HepG2 (cell line): ENCODE data around the gene ARAP1. TPM values are rescaled to one million over a fixed set of nuclear protein-coding genes. Genes with fewer than 3 reads are reported as not detected.

Source experiments
- ATF5 ChIP-seq: sonication (generic); formaldehyde crosslinking; IDR thresholded peaks from 2 replicates; pipeline ENCODE4 v1.4.0; 2020; ENCODE audit warnings: mild to moderate bottlenecking, low read depth, missing genetic modification reagents
- CEBPB ChIP-seq: IDR thresholded peaks from 2 replicates; pipeline ENCODE4 v1.6.1; 2011; ENCODE audit warnings: low read depth, low read length, improper control_type of control experiment, borderline replicate concordance
- CHD4 ChIP-seq: fragments of 200-600 bp; sonication (generic); IDR thresholded peaks from 2 replicates; pipeline ENCODE4 v1.7.0; 2017; ENCODE audit warnings: mild to moderate bottlenecking, low read length, borderline replicate concordance
- HNF4G ChIP-seq, 2 experiments: sonication (generic) in 1 of 2; formaldehyde crosslinking in 1 of 2; IDR thresholded peaks; 2 replicates each; pipeline versions ENCODE4 v1.4.0 to v1.6.1; 2011 to 2020; ENCODE audit warnings: borderline replicate concordance in 2 of 2, low read depth in 2 of 2, mild to moderate bottlenecking in 2 of 2, low read length in 1 of 2, missing genetic modification reagents in 1 of 2, moderate library complexity in 1 of 2
- NR2F1 ChIP-seq, 2 experiments: fragments of 450-650 bp in 1 of 2; formaldehyde crosslinking in 1 of 2; IDR thresholded peaks; 2 replicates each; pipeline versions ENCODE4 v1.5.0 to v1.6.1; 2016 to 2020; ENCODE audit warnings: mild to moderate bottlenecking in 1 of 2, missing compliant biosample characterization in 1 of 2, missing genetic modification reagents in 1 of 2, moderate library complexity in 1 of 2
- NR2F2 ChIP-seq: IDR thresholded peaks from 2 replicates; pipeline ENCODE4 v1.6.1; 2012; ENCODE audit warnings: low read depth, inconsistent platforms, borderline replicate concordance
- SNAPC2 ChIP-seq: sonication (generic); formaldehyde crosslinking; IDR thresholded peaks from 2 replicates; pipeline ENCODE4 v1.8.1; 2022; ENCODE audit warnings: mild to moderate bottlenecking, missing genetic modification reagents
- ZBTB20 ChIP-seq: sonication (generic); formaldehyde crosslinking; IDR thresholded peaks from 2 replicates; pipeline ENCODE4 v1.8.1; 2023; ENCODE audit warnings: missing genetic modification reagents, low read depth, mild to moderate bottlenecking, borderline replicate concordance
- ZNF124 ChIP-seq: sonication (generic); formaldehyde crosslinking; IDR thresholded peaks from 2 replicates; pipeline ENCODE4 v1.4.0; 2020; ENCODE audit warnings: missing genetic modification reagents
- ZNF17 ChIP-seq: sonication (generic); formaldehyde crosslinking; IDR thresholded peaks from 2 replicates; pipeline ENCODE4 v1.5.0; 2020; ENCODE audit warnings: mild to moderate bottlenecking, missing genetic modification reagents
- ZNF335 ChIP-seq: sonication (generic); formaldehyde crosslinking; IDR thresholded peaks from 2 replicates; pipeline ENCODE4 v1.4.0; 2020; ENCODE audit warnings: missing genetic modification reagents
- ZNF672 ChIP-seq: sonication (generic); formaldehyde crosslinking; IDR thresholded peaks from 2 replicates; pipeline ENCODE4 v1.8.1; 2022; ENCODE audit warnings: missing genetic modification reagents
- polyA plus RNA-seq, 8 experiments: library from polyadenylated mRNA; depleted of rRNA in 3 of 8; stranded (reverse) in 7 of 8; unstranded in 1 of 8; fragments of >200 nt; fragmentation: Illumina TruSeq in 4 of 8; extraction: Trizol in 4 of 8; gene quantifications; 2 replicates each; pipeline versions ENCODE4 v1.2.1 to v1.2.3, GENCODE V29; 2011 to 2016; ENCODE audit warnings: low read depth in 4 of 8, missing spikeins in 1 of 8, mixed read lengths in 1 of 8; ENCODE audit not compliant: insufficient read depth in 1 of 8
- total RNA-seq, 5 experiments: library from RNA; depleted of rRNA; stranded (reverse); fragments of >200 nt; fragmentation: Illumina TruSeq; extraction: Trizol; gene quantifications; 2 replicates each; pipeline ENCODE4 v1.2.3, GENCODE V29; 2016; ENCODE audit warnings: low read depth in 1 of 5
- TF ChIP-seq, protein P1 (sequence below): sonication (generic); formaldehyde crosslinking; IDR thresholded peaks from 2 replicates; pipeline ENCODE4 v1.4.0; 2020; ENCODE audit warnings: missing genetic modification reagents
- TF ChIP-seq, protein P2 (sequence below): sonication (generic); formaldehyde crosslinking; IDR thresholded peaks from 2 replicates; pipeline ENCODE4 v1.5.1; 2020; ENCODE audit warnings: mild to moderate bottlenecking, moderate library complexity, missing genetic modification reagents
- TF ChIP-seq, protein P3 (sequence below): sonication (generic); formaldehyde crosslinking; IDR thresholded peaks from 2 replicates; pipeline ENCODE4 v1.8.1; 2022; ENCODE audit warnings: low read depth, mild to moderate bottlenecking, missing genetic modification reagents
- TF ChIP-seq, protein P4 (sequence below): IDR thresholded peaks from 2 replicates; pipeline ENCODE4 v1.6.1; 2016
- TF ChIP-seq, protein P5 (sequence below): IDR thresholded peaks from 2 replicates; pipeline ENCODE4 v1.6.1; 2016; ENCODE audit warnings: mild to moderate bottlenecking, missing biosample characterization, missing genetic modification reagents

ARAP1 gene
- total and polyA plus RNA-seq, 2 of the 13 experiments (the other 11 are each of a cell fraction or from before 2014, with no cell fraction given), result 43.2 to 55.5 TPM

GRCh38 chr11:72789493-72790131 lies 37.4 kb upstream of the ARAP1 start (continued):
- TF ChIP-seq, protein P1, sequence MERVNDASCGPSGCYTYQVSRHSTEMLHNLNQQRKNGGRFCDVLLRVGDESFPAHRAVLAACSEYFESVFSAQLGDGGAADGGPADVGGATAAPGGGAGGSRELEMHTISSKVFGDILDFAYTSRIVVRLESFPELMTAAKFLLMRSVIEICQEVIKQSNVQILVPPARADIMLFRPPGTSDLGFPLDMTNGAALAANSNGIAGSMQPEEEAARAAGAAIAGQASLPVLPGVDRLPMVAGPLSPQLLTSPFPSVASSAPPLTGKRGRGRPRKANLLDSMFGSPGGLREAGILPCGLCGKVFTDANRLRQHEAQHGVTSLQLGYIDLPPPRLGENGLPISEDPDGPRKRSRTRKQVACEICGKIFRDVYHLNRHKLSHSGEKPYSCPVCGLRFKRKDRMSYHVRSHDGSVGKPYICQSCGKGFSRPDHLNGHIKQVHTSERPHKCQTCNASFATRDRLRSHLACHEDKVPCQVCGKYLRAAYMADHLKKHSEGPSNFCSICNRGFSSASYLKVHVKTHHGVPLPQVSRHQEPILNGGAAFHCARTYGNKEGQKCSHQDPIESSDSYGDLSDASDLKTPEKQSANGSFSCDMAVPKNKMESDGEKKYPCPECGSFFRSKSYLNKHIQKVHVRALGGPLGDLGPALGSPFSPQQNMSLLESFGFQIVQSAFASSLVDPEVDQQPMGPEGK (CRISPR knock-in tag), result 0 out of 2 replicates have a peak, but pooled peaks have one; percentile 28
- no peak for TF ChIP-seq NR2F1 (CRISPR knock-in tag; IDR thresholded peaks at IDR 0.05)
- TF ChIP-seq, protein P2, sequence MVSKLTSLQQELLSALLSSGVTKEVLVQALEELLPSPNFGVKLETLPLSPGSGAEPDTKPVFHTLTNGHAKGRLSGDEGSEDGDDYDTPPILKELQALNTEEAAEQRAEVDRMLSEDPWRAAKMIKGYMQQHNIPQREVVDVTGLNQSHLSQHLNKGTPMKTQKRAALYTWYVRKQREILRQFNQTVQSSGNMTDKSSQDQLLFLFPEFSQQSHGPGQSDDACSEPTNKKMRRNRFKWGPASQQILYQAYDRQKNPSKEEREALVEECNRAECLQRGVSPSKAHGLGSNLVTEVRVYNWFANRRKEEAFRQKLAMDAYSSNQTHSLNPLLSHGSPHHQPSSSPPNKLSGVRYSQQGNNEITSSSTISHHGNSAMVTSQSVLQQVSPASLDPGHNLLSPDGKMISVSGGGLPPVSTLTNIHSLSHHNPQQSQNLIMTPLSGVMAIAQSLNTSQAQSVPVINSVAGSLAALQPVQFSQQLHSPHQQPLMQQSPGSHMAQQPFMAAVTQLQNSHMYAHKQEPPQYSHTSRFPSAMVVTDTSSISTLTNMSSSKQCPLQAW (CRISPR knock-in tag), result no peak
- TF ChIP-seq, protein P3, sequence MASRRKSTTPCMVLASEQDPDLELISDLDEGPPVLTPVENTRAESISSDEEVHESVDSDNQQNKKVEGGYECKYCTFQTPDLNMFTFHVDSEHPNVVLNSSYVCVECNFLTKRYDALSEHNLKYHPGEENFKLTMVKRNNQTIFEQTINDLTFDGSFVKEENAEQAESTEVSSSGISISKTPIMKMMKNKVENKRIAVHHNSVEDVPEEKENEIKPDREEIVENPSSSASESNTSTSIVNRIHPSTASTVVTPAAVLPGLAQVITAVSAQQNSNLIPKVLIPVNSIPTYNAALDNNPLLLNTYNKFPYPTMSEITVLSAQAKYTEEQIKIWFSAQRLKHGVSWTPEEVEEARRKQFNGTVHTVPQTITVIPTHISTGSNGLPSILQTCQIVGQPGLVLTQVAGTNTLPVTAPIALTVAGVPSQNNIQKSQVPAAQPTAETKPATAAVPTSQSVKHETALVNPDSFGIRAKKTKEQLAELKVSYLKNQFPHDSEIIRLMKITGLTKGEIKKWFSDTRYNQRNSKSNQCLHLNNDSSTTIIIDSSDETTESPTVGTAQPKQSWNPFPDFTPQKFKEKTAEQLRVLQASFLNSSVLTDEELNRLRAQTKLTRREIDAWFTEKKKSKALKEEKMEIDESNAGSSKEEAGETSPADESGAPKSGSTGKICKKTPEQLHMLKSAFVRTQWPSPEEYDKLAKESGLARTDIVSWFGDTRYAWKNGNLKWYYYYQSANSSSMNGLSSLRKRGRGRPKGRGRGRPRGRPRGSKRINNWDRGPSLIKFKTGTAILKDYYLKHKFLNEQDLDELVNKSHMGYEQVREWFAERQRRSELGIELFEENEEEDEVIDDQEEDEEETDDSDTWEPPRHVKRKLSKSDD, result 0 out of 2 replicates have a peak, but pooled peaks have one; percentile 24
- TF ChIP-seq, protein P4, sequence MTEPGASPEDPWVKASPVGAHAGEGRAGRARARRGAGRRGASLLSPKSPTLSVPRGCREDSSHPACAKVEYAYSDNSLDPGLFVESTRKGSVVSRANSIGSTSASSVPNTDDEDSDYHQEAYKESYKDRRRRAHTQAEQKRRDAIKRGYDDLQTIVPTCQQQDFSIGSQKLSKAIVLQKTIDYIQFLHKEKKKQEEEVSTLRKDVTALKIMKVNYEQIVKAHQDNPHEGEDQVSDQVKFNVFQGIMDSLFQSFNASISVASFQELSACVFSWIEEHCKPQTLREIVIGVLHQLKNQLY (CRISPR knock-in tag), result no peak
- TF ChIP-seq ZNF672 (CRISPR knock-in tag), result no peak
- TF ChIP-seq CEBPB, result no peak
- no peak for TF ChIP-seq ZBTB20
- no peak for TF ChIP-seq CHD4
- TF ChIP-seq, protein P5, sequence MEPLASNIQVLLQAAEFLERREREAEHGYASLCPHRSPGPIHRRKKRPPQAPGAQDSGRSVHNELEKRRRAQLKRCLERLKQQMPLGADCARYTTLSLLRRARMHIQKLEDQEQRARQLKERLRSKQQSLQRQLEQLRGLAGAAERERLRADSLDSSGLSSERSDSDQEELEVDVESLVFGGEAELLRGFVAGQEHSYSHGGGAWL, result no peak
- TF ChIP-seq SNAPC2 (CRISPR knock-in tag), result no peak
- TF ChIP-seq HNF4G (IDR thresholded peaks at IDR 0.05; ENCODE audit: borderline replicate concordance, low read depth, low read length), result peak; percentile 45; the same call in 1 of the 2 replicates
- TF ChIP-seq HNF4G (CRISPR knock-in tag; IDR thresholded peaks at IDR 0.05; ENCODE audit: borderline replicate concordance, low read depth), result no peak
- no peak for TF ChIP-seq ZNF335 (CRISPR knock-in tag)
- TF ChIP-seq ATF5 (CRISPR knock-in tag), result no peak
- TF ChIP-seq ZNF17, result no peak
- TF ChIP-seq NR2F2, result no peak
- no peak for TF ChIP-seq ZNF124 (CRISPR knock-in tag)
